ENCODE results near the gene SVEP1. TPM values are rescaled to one million over a fixed set of nuclear protein-coding genes. Genes with fewer than 3 reads are reported as not detected.

Gene SVEP1
- total RNA-seq, 2 donors from 2014 or later, result 0.44 to 0.46 TPM

GRCh38 chr9:110334183-110334582 is 245.4 kb downstream of the SVEP1 start:
- Mint-ChIP-seq H3K4me3 (no peak overlapping the region), H3K4me1 (no peaks in the 10 kb centered on the region), H3K36me3 (ENCODE audit: low read depth) (no peaks in the 10 kb centered on the region), H3K27me3 (ENCODE audit: insufficient read depth) (peaks cover 1% of the 10 kb centered on the region), H3K9me3 (no peaks in the 10 kb centered on the region), H3K27ac (no peak overlapping the region)
- WGBS, 2 experiments (ENCODE audit: insufficient coverage in 1 of 2, insufficient read length in 1 of 2), result 89 to 98% methylated on average over 4 of the region's 4 CpGs
- Histone ChIP-seq H3K27me3 (ENCODE audit: control insufficient read depth, insufficient read depth, low read length, poor library complexity, severe bottlenecking) (no peaks in the 10 kb centered on the region), H3K4me3 (ENCODE audit: low read length) (no peak overlapping the region), H3K9ac (ENCODE audit: extremely low read depth, low read length, poor library complexity, severe bottlenecking) (no peak overlapping the region), H3K27ac (ENCODE audit: low read depth, low read length) (no peak overlapping the region), H3K4me1 (ENCODE audit: control insufficient read depth, insufficient read depth, low read length) (no peaks in the 10 kb centered on the region), H3K36me3 (ENCODE audit: control insufficient read depth, insufficient read depth, low read length) (no peaks in the 10 kb centered on the region), H3K9me3 (ENCODE audit: control insufficient read depth, low read length) (no peaks in the 10 kb centered on the region)
- no peak for DNase-seq
- TF ChIP-seq CTCF (conservative IDR thresholded peaks at IDR 0.05), result no peak

GRCh38 chr9:110332766-110333165 is 246.8 kb downstream of the SVEP1 start:
- Histone ChIP-seq H3K4me1 (ENCODE audit: control insufficient read depth, insufficient read depth, low read length) (no peaks in the 10 kb centered on the region), H3K27ac (ENCODE audit: low read depth, low read length) (no peak overlapping the region), H3K4me3 (ENCODE audit: low read length) (no peak overlapping the region), H3K9ac (ENCODE audit: extremely low read depth, low read length, poor library complexity, severe bottlenecking) (no peak overlapping the region), H3K9me3 (ENCODE audit: control insufficient read depth, low read length) (no peaks in the 10 kb centered on the region), H3K36me3 (ENCODE audit: control insufficient read depth, insufficient read depth, low read length) (no peaks in the 10 kb centered on the region), H3K27me3 (ENCODE audit: control insufficient read depth, insufficient read depth, low read length, poor library complexity, severe bottlenecking) (no peaks in the 10 kb centered on the region)
- Mint-ChIP-seq H3K9me3 (no peaks in the 10 kb centered on the region), H3K4me1 (no peaks in the 10 kb centered on the region), H3K36me3 (ENCODE audit: low read depth) (no peaks in the 10 kb centered on the region), H3K4me3 (no peak overlapping the region), H3K27ac (no peak overlapping the region), H3K27me3 (ENCODE audit: insufficient read depth) (peaks cover 1% of the 10 kb centered on the region)
- no peak for DNase-seq
- 96 to 100% methylated on average over 1 to 3 of the region's 3 CpGs for WGBS, 2 experiments (ENCODE audit: insufficient coverage in 1 of 2, insufficient read length in 1 of 2)
- no peak for TF ChIP-seq CTCF (conservative IDR thresholded peaks at IDR 0.05)

GRCh38 chr9:110330484-110331105 is 248.9 kb downstream of the SVEP1 start:
- WGBS, 2 experiments (ENCODE audit: insufficient coverage in 1 of 2, insufficient read length in 1 of 2), result 89% methylated on average over 1 of the region's 1 CpG; no CpG with 5 or more reads in 1 of the 2 experiments
- Mint-ChIP-seq H3K4me1 (no peaks in the 10 kb centered on the region), H3K36me3 (ENCODE audit: low read depth) (no peaks in the 10 kb centered on the region), H3K27ac (no peak overlapping the region), H3K27me3 (ENCODE audit: insufficient read depth) (peaks cover 1% of the 10 kb centered on the region), H3K4me3 (no peak overlapping the region), H3K9me3 (no peaks in the 10 kb centered on the region)
- Histone ChIP-seq H3K4me1 (ENCODE audit: control insufficient read depth, insufficient read depth, low read length) (no peaks in the 10 kb centered on the region), H3K4me3 (ENCODE audit: low read length) (no peak overlapping the region), H3K36me3 (ENCODE audit: control insufficient read depth, insufficient read depth, low read length) (no peaks in the 10 kb centered on the region), H3K9me3 (ENCODE audit: control insufficient read depth, low read length) (no peaks in the 10 kb centered on the region), H3K27ac (ENCODE audit: low read depth, low read length) (no peak overlapping the region), H3K27me3 (ENCODE audit: control insufficient read depth, insufficient read depth, low read length, poor library complexity, severe bottlenecking) (no peaks in the 10 kb centered on the region), H3K9ac (ENCODE audit: extremely low read depth, low read length, poor library complexity, severe bottlenecking) (no peak overlapping the region)
- DNase-seq, result no peak
- TF ChIP-seq CTCF (conservative IDR thresholded peaks at IDR 0.05), result no peak
